PFSK-1 (cell line): ENCODE data around the gene VEGFC.

ENCODE experiments used
- POLR2AphosphoS5 ChIP-seq: IDR thresholded peaks from 2 replicates; pipeline ENCODE4 v1.6.1; 2012; ENCODE audit warnings: low read depth, mild to moderate bottlenecking, control low read depth, low read length, moderate library complexity
- SIN3A ChIP-seq: IDR thresholded peaks from 2 replicates; pipeline ENCODE4 v1.6.1; 2012; ENCODE audit warnings: mild to moderate bottlenecking, low read length, moderate library complexity, borderline replicate concordance; ENCODE audit not compliant: insufficient read depth
- TAF1 ChIP-seq: IDR thresholded peaks from 2 replicates; pipeline ENCODE4 v1.6.1; 2012; ENCODE audit warnings: low read length, control low read depth, borderline replicate concordance; ENCODE audit not compliant: insufficient read depth
- TF ChIP-seq, protein P1 (sequence below), 2 experiments: IDR thresholded peaks; 2 replicates each; pipeline versions ENCODE4 v1.6.1 to v1.8.0; 2011 to 2012; ENCODE audit warnings: low read depth in 2 of 2, low read length in 2 of 2, control low read depth in 1 of 2, inconsistent platforms in 1 of 2, mild to moderate bottlenecking in 1 of 2, moderate library complexity in 1 of 2; ENCODE audit not compliant: insufficient read depth in 1 of 2

DNA sequence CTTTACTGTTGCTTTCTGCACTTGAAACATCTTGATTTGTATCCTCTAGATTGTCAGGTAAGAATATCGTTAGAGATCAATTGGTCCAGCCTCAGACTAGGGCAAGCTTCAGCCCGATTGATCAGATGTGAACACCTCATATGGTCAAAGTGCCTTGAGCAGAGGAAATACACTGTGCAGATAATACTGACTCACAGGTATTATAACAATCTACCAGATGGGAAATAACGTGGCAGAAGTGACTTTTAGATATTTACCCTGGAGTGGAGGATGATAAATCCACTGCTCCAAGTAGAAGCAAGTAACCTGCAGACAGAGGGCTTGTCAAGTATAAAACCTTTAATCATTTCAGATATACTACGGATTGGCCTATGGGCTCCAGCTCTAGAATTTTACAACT is 17.9 kb downstream of the VEGFC start:
- TF ChIP-seq SIN3A (no peak), TAF1 (no peak), POLR2AphosphoS5 (no peak)
- TF ChIP-seq, protein P1, sequence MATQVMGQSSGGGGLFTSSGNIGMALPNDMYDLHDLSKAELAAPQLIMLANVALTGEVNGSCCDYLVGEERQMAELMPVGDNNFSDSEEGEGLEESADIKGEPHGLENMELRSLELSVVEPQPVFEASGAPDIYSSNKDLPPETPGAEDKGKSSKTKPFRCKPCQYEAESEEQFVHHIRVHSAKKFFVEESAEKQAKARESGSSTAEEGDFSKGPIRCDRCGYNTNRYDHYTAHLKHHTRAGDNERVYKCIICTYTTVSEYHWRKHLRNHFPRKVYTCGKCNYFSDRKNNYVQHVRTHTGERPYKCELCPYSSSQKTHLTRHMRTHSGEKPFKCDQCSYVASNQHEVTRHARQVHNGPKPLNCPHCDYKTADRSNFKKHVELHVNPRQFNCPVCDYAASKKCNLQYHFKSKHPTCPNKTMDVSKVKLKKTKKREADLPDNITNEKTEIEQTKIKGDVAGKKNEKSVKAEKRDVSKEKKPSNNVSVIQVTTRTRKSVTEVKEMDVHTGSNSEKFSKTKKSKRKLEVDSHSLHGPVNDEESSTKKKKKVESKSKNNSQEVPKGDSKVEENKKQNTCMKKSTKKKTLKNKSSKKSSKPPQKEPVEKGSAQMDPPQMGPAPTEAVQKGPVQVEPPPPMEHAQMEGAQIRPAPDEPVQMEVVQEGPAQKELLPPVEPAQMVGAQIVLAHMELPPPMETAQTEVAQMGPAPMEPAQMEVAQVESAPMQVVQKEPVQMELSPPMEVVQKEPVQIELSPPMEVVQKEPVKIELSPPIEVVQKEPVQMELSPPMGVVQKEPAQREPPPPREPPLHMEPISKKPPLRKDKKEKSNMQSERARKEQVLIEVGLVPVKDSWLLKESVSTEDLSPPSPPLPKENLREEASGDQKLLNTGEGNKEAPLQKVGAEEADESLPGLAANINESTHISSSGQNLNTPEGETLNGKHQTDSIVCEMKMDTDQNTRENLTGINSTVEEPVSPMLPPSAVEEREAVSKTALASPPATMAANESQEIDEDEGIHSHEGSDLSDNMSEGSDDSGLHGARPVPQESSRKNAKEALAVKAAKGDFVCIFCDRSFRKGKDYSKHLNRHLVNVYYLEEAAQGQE (IDR thresholded peaks at IDR 0.05; ENCODE audit: insufficient read depth in 1 of 2, low read depth in 2 of 2, low read length in 2 of 2): no peak
